IMR-90 (cell line): ENCODE measurements around the gene TAF1A. TPM values are rescaled to one million over a fixed set of nuclear protein-coding genes. Genes with fewer than 3 reads are reported as not detected.

Experiments used
- ATAC-seq: fragments of 200-7000 bp; cut with Tn5 transposase; 2 replicates; pipeline ENCODE4 v1.9.1; 2020; ENCODE audit warnings: low read depth, mild to moderate bottlenecking, moderate library complexity
- BruUV-seq: library from RNA; stranded (reverse); fragments of 400-500 nt; replicated peaks from 2 replicates; lab custom pipeline; 2021; lab: Mats Ljungman, UMichigan
- CTCF ChIA-PET: fragments of 300-600 bp; formaldehyde crosslinking; extraction: SDS; loops from one replicate; lab custom pipeline; 2021; ENCODE audit warnings: antibody characterized with exemption; lab: Yijun Ruan, JAX
- POLR2A ChIA-PET: fragments of 300-600 bp; sonication (Branson Sonifier 250); formaldehyde crosslinking; loops from one replicate; lab custom pipeline; 2022; ENCODE audit warnings: antibody characterized with exemption; ENCODE audit not compliant: unreplicated experiment; lab: Charles Lee
- DNase-seq: peaks from one replicate; pipeline ENCODE4 v3.0.0; 2013
- H2AFZ ChIP-seq: replicated peaks from 2 replicates; pipeline ENCODE3; 2013; ENCODE audit warnings: low read length, mild to moderate bottlenecking; ENCODE audit not compliant: poor library complexity
- H2AK5ac ChIP-seq: 2 replicates; pipeline ENCODE4 v1.6.1; 2013; ENCODE audit warnings: low read depth, low read length, inconsistent platforms
- H2AK9ac ChIP-seq: replicated peaks from 2 replicates; pipeline ENCODE3; 2013; ENCODE audit warnings: mild to moderate bottlenecking, low read depth, low read length, moderate library complexity; ENCODE audit not compliant: poor library complexity
- H2BK120ac ChIP-seq: 2 replicates; pipeline ENCODE4 v1.6.1; 2013; ENCODE audit warnings: low read depth, low read length, inconsistent platforms
- H2BK15ac ChIP-seq: 3 replicates; pipeline ENCODE4 v1.6.1; 2013; ENCODE audit warnings: low read depth, low read length, inconsistent platforms
- H2BK20ac ChIP-seq: 2 replicates; pipeline ENCODE4 v1.6.1; 2013; ENCODE audit warnings: low read depth, mild to moderate bottlenecking, inconsistent platforms, low read length, moderate library complexity
- H2BK5ac ChIP-seq: 2 replicates; pipeline ENCODE4 v1.6.1; 2013; ENCODE audit warnings: mild to moderate bottlenecking, low read depth, low read length, inconsistent platforms; ENCODE audit not compliant: poor library complexity, severe bottlenecking
- H3K14ac ChIP-seq: replicated peaks from 2 replicates; pipeline ENCODE4 v1.6.1; 2013; ENCODE audit warnings: low read depth, low read length, inconsistent platforms
- H3K18ac ChIP-seq: 2 replicates; pipeline ENCODE4 v1.6.1; 2013; ENCODE audit warnings: low read depth, low read length, control low read depth
- H3K23ac ChIP-seq: 2 replicates; pipeline ENCODE4 v1.6.1; 2013; ENCODE audit warnings: low read depth, low read length, inconsistent platforms
- H3K27ac ChIP-seq: 2 replicates; pipeline ENCODE4 v1.5.1; 2013; ENCODE audit warnings: mild to moderate bottlenecking, control low read depth, low read length; ENCODE audit not compliant: insufficient read depth
- H3K27me3 ChIP-seq: 2 replicates; pipeline ENCODE4 v1.6.1; 2013; ENCODE audit warnings: low read length; ENCODE audit not compliant: control insufficient read depth, insufficient read depth
- H3K36me3 ChIP-seq: 2 replicates; pipeline ENCODE4 v1.6.1; 2013; ENCODE audit warnings: low read length, mixed read lengths; ENCODE audit not compliant: control insufficient read depth, insufficient read depth
- H3K4ac ChIP-seq: 2 replicates; pipeline ENCODE4 v1.6.1; 2013; ENCODE audit warnings: low read depth, low read length, inconsistent platforms
- H3K4me1 ChIP-seq: 2 replicates; pipeline ENCODE4 v1.6.1; 2013; ENCODE audit warnings: low read length, mixed read lengths; ENCODE audit not compliant: control insufficient read depth, insufficient read depth
- H3K4me2 ChIP-seq: 2 replicates; pipeline ENCODE4 v1.6.1; 2013; ENCODE audit warnings: low read depth, mild to moderate bottlenecking, control low read depth, low read length, moderate library complexity
- H3K4me3 ChIP-seq: 2 replicates; pipeline ENCODE4 v1.5.1; 2013; ENCODE audit warnings: low read depth, mild to moderate bottlenecking, control low read depth, low read length, moderate library complexity; ENCODE audit not compliant: insufficient read depth
- H3K56ac ChIP-seq: 2 replicates; pipeline ENCODE4 v1.6.1; 2013; ENCODE audit warnings: low read length, inconsistent platforms; ENCODE audit not compliant: insufficient read depth; ENCODE audit errors: extremely low read depth
- H3K79me1 ChIP-seq, 2 experiments: 2 replicates each; pipeline ENCODE4 v1.6.1; 2013; ENCODE audit warnings: low read length in 2 of 2, inconsistent platforms in 1 of 2, low read depth in 1 of 2
- H3K9ac ChIP-seq: 2 replicates; pipeline ENCODE4 v1.6.1; 2013; ENCODE audit warnings: low read depth, low read length, control low read depth
- H3K9me1 ChIP-seq: 2 replicates; pipeline ENCODE4 v1.6.1; 2013; ENCODE audit warnings: low read length, inconsistent platforms; ENCODE audit not compliant: insufficient read depth
- H3K9me3 ChIP-seq: 2 replicates; pipeline ENCODE4 v1.6.1; 2013; ENCODE audit warnings: low read length; ENCODE audit not compliant: control insufficient read depth, insufficient read depth
- H4K20me1 ChIP-seq: 2 replicates; pipeline ENCODE4 v1.6.1; 2013; ENCODE audit warnings: low read length, inconsistent platforms; ENCODE audit not compliant: insufficient read depth
- H4K5ac ChIP-seq: 2 replicates; pipeline ENCODE4 v1.6.1; 2013; ENCODE audit warnings: mild to moderate bottlenecking, low read depth, low read length, control low read depth
- H4K8ac ChIP-seq, 2 experiments: 2 replicates each; pipeline ENCODE4 v1.6.1; 2013; ENCODE audit warnings: low read depth in 2 of 2, low read length in 2 of 2, control low read depth in 1 of 2, inconsistent platforms in 1 of 2
- H4K91ac ChIP-seq: 2 replicates; pipeline ENCODE4 v1.6.1; 2013; ENCODE audit warnings: low read depth, low read length, inconsistent platforms; ENCODE audit not compliant: insufficient read depth
- BHLHE40 ChIP-seq: fragments of 150-350 bp; IDR thresholded peaks from 2 replicates; pipeline ENCODE4 v1.6.1; 2016; ENCODE audit warnings: mild to moderate bottlenecking, low read depth, low read length
- CHD1 ChIP-seq: IDR thresholded peaks from 2 replicates; pipeline ENCODE4 v1.6.1; 2012; ENCODE audit warnings: low read depth, low read length, improper control_type of control experiment
- CTCF ChIP-seq: conservative IDR thresholded peaks from 2 replicates; pipeline ENCODE4 v1.5.1; 2012; ENCODE audit warnings: mild to moderate bottlenecking, low read depth, low read length, improper control_type of control experiment
- FOS ChIP-seq: fragments of 150-350 bp; IDR thresholded peaks from 2 replicates; pipeline ENCODE4 v1.6.1; 2016; ENCODE audit warnings: low read depth, low read length
- MAFK ChIP-seq: IDR thresholded peaks from 2 replicates; pipeline ENCODE4 v1.6.1; 2012; ENCODE audit warnings: low read depth, low read length, improper control_type of control experiment
- MAZ ChIP-seq: IDR thresholded peaks from 2 replicates; pipeline ENCODE4 v1.6.1; 2012; ENCODE audit warnings: low read depth, mild to moderate bottlenecking, low read length, improper control_type of control experiment, moderate library complexity, borderline replicate concordance
- MXI1 ChIP-seq: IDR thresholded peaks from 2 replicates; pipeline ENCODE4 v1.6.1; 2012; ENCODE audit warnings: low read depth, mild to moderate bottlenecking, low read length, moderate library complexity, borderline replicate concordance
- NFE2L2 ChIP-seq: fragments of 150-350 bp; IDR thresholded peaks from 2 replicates; pipeline ENCODE4 v1.6.1; 2016; ENCODE audit warnings: low read depth, mild to moderate bottlenecking, low read length
- POLR2A ChIP-seq: IDR thresholded peaks from 2 replicates; pipeline ENCODE4 v1.6.1; 2012; ENCODE audit warnings: mild to moderate bottlenecking, low read depth, low read length
- RAD21 ChIP-seq: IDR thresholded peaks from 2 replicates; pipeline ENCODE4 v1.6.1; 2012; ENCODE audit warnings: low read length, improper control_type of control experiment
- RFX5 ChIP-seq: IDR thresholded peaks from 2 replicates; pipeline ENCODE4 v1.8.0; 2012; ENCODE audit warnings: low read depth, mild to moderate bottlenecking, low read length, moderate library complexity
- SMC3 ChIP-seq: fragments of 150-350 bp; IDR thresholded peaks from 2 replicates; pipeline ENCODE4 v1.6.1; 2016; ENCODE audit warnings: low read depth, mild to moderate bottlenecking, antibody characterized with exemption, low read length, moderate library complexity
- WGBS, 2 experiments: methylation state at CpG; one replicate each; pipeline versions ENCODE4 v1.1.5 to v1.1.7; 2013; ENCODE audit warnings: missing lambda C conversion rate in 2 of 2; ENCODE audit not compliant: insufficient read length in 1 of 2; ENCODE audit errors: extremely low coverage in 2 of 2; 5-methylcytosine and 5-hydroxymethylcytosine counted together
- dilution Hi-C: fragments of 300-500 bp; cut with HindIII; formaldehyde crosslinking; loops from one replicate; pipeline ENCODE4 v1.14.3; 2018; ENCODE audit warnings: low sequenced_read_pairs; ENCODE audit not compliant: unreplicated experiment
- in situ Hi-C: fragments of 300-500 bp; cut with MboI; formaldehyde crosslinking; loops from 3 replicates; pipeline ENCODE4 v1.14.3; 2019; ENCODE audit warnings: low sequenced_read_pairs, inconsistent platforms, mixed read lengths
- intact Hi-C: fragments of 100-400 bp; cut with micrococcal nuclease; formaldehyde crosslinking; loops from 2 replicates; pipeline ENCODE4 v1.10.0; 2022
- polyA plus RNA-seq, 3 experiments: library from polyadenylated mRNA; depleted of rRNA; stranded (reverse); fragments of >200 nt; gene quantifications; 2 replicates each; pipeline ENCODE4 v1.2.3, GENCODE V29; 2012; ENCODE audit warnings: low replicate concordance in 1 of 3
- total RNA-seq: library from RNA; depleted of rRNA; stranded (reverse); fragments of >200 nt; gene quantifications from 2 replicates; pipeline ENCODE4 v1.2.3, GENCODE V29; 2012

The TAF1A gene
- total and polyA plus RNA-seq, 2 of the 4 experiments (the other 2 are of a cell fraction): 3.8 to 5.4 TPM

- TF ChIP-seq NFE2L2: no peak
These were observed 67.4 kb downstream of the TAF1A start (continued) for GRCh38 chr1:222522105-222522915.

- H2BK15ac ChIP-seq: no peak overlapping the region
- no peak overlapping the region for H3K14ac ChIP-seq
- H2BK120ac ChIP-seq: no peak overlapping the region
- WGBS, 2 experiments: 75% methylated on average over 2 of the region's 7 CpGs; no CpG with 5 or more reads in 1 of the 2 experiments
- H3K4ac ChIP-seq: no peak overlapping the region
- H2BK5ac ChIP-seq: no peak overlapping the region
- DNase-seq (peak; percentile 44), ATAC-seq (peak; percentile 35; the same call in 1 of the 2 replicates)
- H3K27ac ChIP-seq: no peak overlapping the region
- ChIA-PET POLR2A (no interaction called here), CTCF (no interaction called here)
- H3K56ac ChIP-seq: no peak overlapping the region
- in situ Hi-C loops (no loop called here), dilution Hi-C loops (no loop called here), intact Hi-C loops (no loop called here)
- H2BK20ac ChIP-seq: no peak overlapping the region
- no peak overlapping the region for H2AFZ ChIP-seq
- no peak overlapping the region for H4K5ac ChIP-seq
- H2AK9ac ChIP-seq: no peak overlapping the region
- H3K9ac ChIP-seq: no peak overlapping the region
- no peaks in the 10 kb centered on the region for H3K4me1 ChIP-seq
- no peaks in the 10 kb centered on the region for H4K20me1 ChIP-seq
- H3K27me3 ChIP-seq: peaks cover 5% of the 10 kb centered on the region
- no peak overlapping the region for H3K18ac ChIP-seq
- H3K9me3 ChIP-seq: peaks cover 3% of the 10 kb centered on the region; the same call in 1 of the 2 replicates
- no peaks in the 10 kb centered on the region for H3K79me1 ChIP-seq
- no peaks in the 10 kb centered on the region for H3K36me3 ChIP-seq
- H4K8ac ChIP-seq: no peak overlapping the region
- H4K91ac ChIP-seq: no peak overlapping the region
- no peak overlapping the region for H3K4me2 ChIP-seq
- no peak overlapping the region for H2AK5ac ChIP-seq
- H3K23ac ChIP-seq: no peak overlapping the region
- no peaks in the 10 kb centered on the region for H3K9me1 ChIP-seq
- BruUV-seq: no TSS peak
- H3K4me3 ChIP-seq: no peak overlapping the region
- TF ChIP-seq NFE2L2 (no peak), RFX5 (no peak), FOS (no peak), CHD1 (no peak), BHLHE40 (no peak), MAFK (no peak), MXI1 (no peak), RAD21 (no peak), POLR2A (no peak), CTCF (no peak), SMC3 (no peak), MAZ (no peak)
These were observed 68.2 kb downstream of the TAF1A start for GRCh38 chr1:222521299-222522104.
